Lower lobe of right lung (tissue), 2 donors: ENCODE results near the gene GNA12. TPM values are rescaled to one million over a fixed set of nuclear protein-coding genes. Genes with fewer than 3 reads are reported as not detected.
A peak's percentile ranks its signal among the peaks of the same experiment; 100 is the strongest.

Experiments
- ATAC-seq, 2 donors: fragments of 200-7000 bp; cut with Tn5 transposase; one replicate each; pipeline ENCODE4 v1.9.1; 2020 to 2022; ENCODE audit warnings: mild to moderate bottlenecking in 2 of 2, moderate library complexity in 2 of 2
- DNase-seq: peaks from one replicate; pipeline ENCODE4 v3.0.0-alpha.2; 2020
- H3K27ac ChIP-seq: fragments of 200-600 bp; one replicate; pipeline ENCODE4 v1.8.0; 2022
- H3K27me3 ChIP-seq: fragments of 200-600 bp; one replicate; pipeline ENCODE4 v1.8.0; 2022; ENCODE audit warnings: low read depth
- H3K36me3 ChIP-seq: fragments of 200-600 bp; one replicate; pipeline ENCODE4 v1.8.0; 2022; ENCODE audit warnings: mild to moderate bottlenecking
- H3K4me1 ChIP-seq: fragments of 200-600 bp; one replicate; pipeline ENCODE4 v1.8.0; 2022
- H3K4me3 ChIP-seq: fragments of 200-600 bp; one replicate; pipeline ENCODE4 v1.8.0; 2022; ENCODE audit warnings: mild to moderate bottlenecking
- H3K9me3 ChIP-seq: fragments of 200-600 bp; one replicate; pipeline ENCODE4 v1.8.0; 2022
- intact Hi-C: fragments of 100-400 bp; cut with DNase I; formaldehyde crosslinking; loops from one replicate; pipeline ENCODE4 v1.11.0; 2022
- total RNA-seq: library from RNA; stranded (reverse); fragmentation: NEBNext Ultra II Directional; extraction: Animal tissue kit (Norgen Biotek cat#: 25700); gene quantifications from one replicate; pipeline ENCODE4 v1.2.1, GENCODE V29; 2021
- TF ChIP-seq, protein P1 (sequence below): fragments of 200-600 bp; IDR thresholded peaks from one replicate; pipeline ENCODE4 v1.8.0; 2022; ENCODE audit warnings: antibody characterized with exemption, mild to moderate bottlenecking
- donor health status: DM: no; HTN: yes; CAD: no; lungs with severe emphysema.

GNA12 gene
- total RNA-seq, 1 donor from 2014 or later, result 41.6 TPM

GRCh38 chr7:2814186-2814945 is 29.7 kb downstream of the GNA12 start:
- no peaks in the 10 kb centered on the region for H3K27me3 ChIP-seq
- no peaks in the 10 kb centered on the region for H3K9me3 ChIP-seq
- H3K27ac ChIP-seq, result no peak overlapping the region
- ATAC-seq (no peak), DNase-seq (no peak)
- H3K4me3 ChIP-seq, result no peak overlapping the region
- intact Hi-C loops, result no loop called here
- H3K36me3 ChIP-seq, result no peaks in the 10 kb centered on the region
- H3K4me1 ChIP-seq, result peaks cover 37% of the 10 kb centered on the region
- TF ChIP-seq, protein P1, sequence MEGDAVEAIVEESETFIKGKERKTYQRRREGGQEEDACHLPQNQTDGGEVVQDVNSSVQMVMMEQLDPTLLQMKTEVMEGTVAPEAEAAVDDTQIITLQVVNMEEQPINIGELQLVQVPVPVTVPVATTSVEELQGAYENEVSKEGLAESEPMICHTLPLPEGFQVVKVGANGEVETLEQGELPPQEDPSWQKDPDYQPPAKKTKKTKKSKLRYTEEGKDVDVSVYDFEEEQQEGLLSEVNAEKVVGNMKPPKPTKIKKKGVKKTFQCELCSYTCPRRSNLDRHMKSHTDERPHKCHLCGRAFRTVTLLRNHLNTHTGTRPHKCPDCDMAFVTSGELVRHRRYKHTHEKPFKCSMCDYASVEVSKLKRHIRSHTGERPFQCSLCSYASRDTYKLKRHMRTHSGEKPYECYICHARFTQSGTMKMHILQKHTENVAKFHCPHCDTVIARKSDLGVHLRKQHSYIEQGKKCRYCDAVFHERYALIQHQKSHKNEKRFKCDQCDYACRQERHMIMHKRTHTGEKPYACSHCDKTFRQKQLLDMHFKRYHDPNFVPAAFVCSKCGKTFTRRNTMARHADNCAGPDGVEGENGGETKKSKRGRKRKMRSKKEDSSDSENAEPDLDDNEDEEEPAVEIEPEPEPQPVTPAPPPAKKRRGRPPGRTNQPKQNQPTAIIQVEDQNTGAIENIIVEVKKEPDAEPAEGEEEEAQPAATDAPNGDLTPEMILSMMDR, result no peak

- Histone ChIP-seq H3K9me3 (no peaks in the 10 kb centered on the region), H3K4me3 (no peak overlapping the region), H3K27ac (no peak overlapping the region), H3K27me3 (no peaks in the 10 kb centered on the region), H3K36me3 (no peaks in the 10 kb centered on the region), H3K4me1 (peaks cover 38% of the 10 kb centered on the region)
- intact Hi-C loops, result no loop called here
- ATAC-seq (no peak), DNase-seq (no peak)
- TF ChIP-seq, protein P1, result no peak
Observed at GRCh38 chr7:2813350-2814185, 30.5 kb downstream of the GNA12 start.

- intact Hi-C loops, result no loop called here
- H3K9me3 ChIP-seq, result no peaks in the 10 kb centered on the region
- H3K27me3 ChIP-seq, result no peaks in the 10 kb centered on the region
- ATAC-seq, result no peak
- H3K4me1 ChIP-seq, result peaks cover 40% of the 10 kb centered on the region
- H3K36me3 ChIP-seq, result no peaks in the 10 kb centered on the region
- H3K27ac ChIP-seq, result no peak overlapping the region
- no peak overlapping the region for H3K4me3 ChIP-seq
- TF ChIP-seq, protein P1, result no peak
- DNase-seq, result no peak
Observed at GRCh38 chr7:2812831-2813230, 31.3 kb downstream of the GNA12 start.

DNA sequence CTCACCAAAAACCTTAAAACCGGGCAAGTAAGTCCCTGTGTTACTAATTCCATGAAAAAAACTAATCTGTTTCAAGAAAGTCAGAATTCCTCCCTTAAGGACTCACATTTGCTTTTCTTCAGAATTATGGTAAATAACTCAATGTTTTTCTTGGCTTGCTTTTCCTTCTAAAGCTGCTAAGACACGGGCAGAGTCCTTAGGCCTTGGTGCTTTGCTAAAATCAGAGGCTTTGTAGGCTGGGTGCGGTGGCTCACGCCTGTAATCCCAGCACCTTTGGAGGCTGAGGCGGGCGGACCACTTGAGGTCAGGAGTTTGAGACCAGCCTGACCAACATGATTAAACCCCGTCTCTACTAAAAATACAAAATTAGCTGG is 32.0 kb downstream of the GNA12 start:
- peak in 1 of 2 donors; percentile 42 for ATAC-seq
- no peaks in the 10 kb centered on the region for H3K36me3 ChIP-seq
- H3K4me1 ChIP-seq, result peaks cover 40% of the 10 kb centered on the region
- peak overlapping the region; percentile 29 for H3K4me3 ChIP-seq
- H3K9me3 ChIP-seq, result no peaks in the 10 kb centered on the region
- TF ChIP-seq, protein P1, result no peak
- intact Hi-C loops, result no loop called here
- DNase-seq, result no peak
- peak overlapping the region; percentile 63 for H3K27ac ChIP-seq
- H3K27me3 ChIP-seq, result no peaks in the 10 kb centered on the region

GRCh38 chr7:2811476-2812113 is 32.5 kb downstream of the GNA12 start:
- intact Hi-C loops, result no loop called here
- H3K9me3 ChIP-seq, result no peaks in the 10 kb centered on the region
- peaks cover 40% of the 10 kb centered on the region for H3K4me1 ChIP-seq
- TF ChIP-seq, protein P1, result no peak
- H3K27ac ChIP-seq, result peak overlapping the region; percentile 63
- peak; percentile 70 for DNase-seq
- no peaks in the 10 kb centered on the region for H3K27me3 ChIP-seq
- H3K4me3 ChIP-seq, result peak overlapping the region; percentile 29
- ATAC-seq, result peak; percentile 81 to 90
- no peaks in the 10 kb centered on the region for H3K36me3 ChIP-seq
